SK-N-SH treated with all-trans-retinoic acid at 6 μM for 48 hours (cell line): Measurements from ENCODE around the gene REXO4.

ENCODE experiments used
- ATAC-seq: fragments of 200-7000 bp; cut with Tn5 transposase; 3 replicates; pipeline ENCODE4 v1.9.1; 2020; ENCODE audit warnings: mild to moderate bottlenecking, moderate library complexity
- ARNTL ChIP-seq: fragments of 450-650 bp; formaldehyde crosslinking; IDR thresholded peaks from 2 replicates; pipeline ENCODE4 v1.5.0; 2020; ENCODE audit warnings: low read depth, mild to moderate bottlenecking, moderate library complexity, borderline replicate concordance
- BACH2 ChIP-seq: fragments of 250-450 bp; sonication (Bioruptor Pico); IDR thresholded peaks from 2 replicates; pipeline ENCODE4 v1.9.0; 2021; ENCODE audit warnings: mild to moderate bottlenecking, borderline replicate concordance
- CSDC2 ChIP-seq: fragments of 250-450 bp; sonication (Bioruptor Pico); IDR thresholded peaks from 2 replicates; pipeline ENCODE4 v1.5.0; 2020; ENCODE audit warnings: mild to moderate bottlenecking, moderate library complexity
- ESRRG ChIP-seq: fragments of 250-450 bp; sonication (Bioruptor Pico); IDR thresholded peaks from 2 replicates; pipeline ENCODE4 v1.6.1; 2021; ENCODE audit warnings: mild to moderate bottlenecking
- ISL1 ChIP-seq: fragments of 250-450 bp; sonication (Bioruptor Pico); IDR thresholded peaks from 2 replicates; pipeline ENCODE4 v2.1.2; 2022; ENCODE audit warnings: mild to moderate bottlenecking, moderate library complexity
- OSR1 ChIP-seq: fragments of 250-450 bp; sonication (Bioruptor Pico); IDR thresholded peaks from 2 replicates; pipeline ENCODE4 v1.8.0; 2022; ENCODE audit warnings: moderate library complexity, mild to moderate bottlenecking, inconsistent platforms
- PATZ1 ChIP-seq: fragments of 250-450 bp; sonication (Bioruptor Pico); IDR thresholded peaks from 2 replicates; pipeline ENCODE4 v1.8.0; 2020; ENCODE audit warnings: mild to moderate bottlenecking, moderate library complexity, borderline replicate concordance
- PPARA ChIP-seq: fragments of 250-450 bp; sonication (Bioruptor Pico); IDR thresholded peaks from 2 replicates; pipeline ENCODE4 v1.5.0; 2020; ENCODE audit warnings: mild to moderate bottlenecking, borderline replicate concordance
- RARB ChIP-seq: fragments of 250-450 bp; sonication (Bioruptor Pico); IDR thresholded peaks from 2 replicates; pipeline ENCODE4 v1.8.0; 2021; ENCODE audit warnings: mild to moderate bottlenecking, moderate library complexity
- TCF4 ChIP-seq: fragments of 250-450 bp; sonication (Bioruptor Pico); IDR thresholded peaks from 2 replicates; pipeline ENCODE4 v1.8.0; 2021; ENCODE audit warnings: mild to moderate bottlenecking, moderate library complexity, borderline replicate concordance
- TOX ChIP-seq: fragments of 250-450 bp; sonication (Bioruptor Pico); IDR thresholded peaks from 2 replicates; pipeline ENCODE4 v1.8.0; 2021; ENCODE audit warnings: mild to moderate bottlenecking, moderate library complexity, borderline replicate concordance
- TSHZ2 ChIP-seq: fragments of 250-450 bp; sonication (Bioruptor Pico); IDR thresholded peaks from 2 replicates; pipeline ENCODE4 v1.5.0; 2020; ENCODE audit warnings: mild to moderate bottlenecking, moderate library complexity
- ZC3H10 ChIP-seq: fragments of 250-450 bp; sonication (Bioruptor Pico); IDR thresholded peaks from 2 replicates; pipeline ENCODE4 v1.5.1; 2021; ENCODE audit warnings: mild to moderate bottlenecking, moderate library complexity
- ZFP3 ChIP-seq: fragments of 250-450 bp; sonication (Bioruptor Pico); IDR thresholded peaks from 2 replicates; pipeline ENCODE4 v1.5.0; 2020; ENCODE audit warnings: mild to moderate bottlenecking, moderate library complexity
- ZNF565 ChIP-seq: fragments of 450-650 bp; formaldehyde crosslinking; conservative IDR thresholded peaks from 2 replicates; pipeline ENCODE4 v1.5.0; 2020; ENCODE audit warnings: low read depth, mild to moderate bottlenecking, moderate library complexity
- ZNF8 ChIP-seq: fragments of 450-650 bp; formaldehyde crosslinking; IDR thresholded peaks from 2 replicates; pipeline ENCODE4 v1.5.0; 2020; ENCODE audit warnings: mild to moderate bottlenecking, moderate library complexity
- TF ChIP-seq, protein P1 (sequence below): fragments of 250-450 bp; sonication (Bioruptor Pico); IDR thresholded peaks from 2 replicates; pipeline ENCODE4 v1.8.0; 2021; ENCODE audit warnings: low read depth, mild to moderate bottlenecking, moderate library complexity, borderline replicate concordance
- TF ChIP-seq, protein P2 (sequence below): fragments of 250-450 bp; sonication (Bioruptor Pico); IDR thresholded peaks from 2 replicates; pipeline ENCODE4 v1.5.1; 2020; ENCODE audit warnings: low read depth, mild to moderate bottlenecking, moderate library complexity

The REXO4 gene

GRCh38 chr9:133400292-133400691 lies 17.5 kb downstream of the REXO4 start:
- ATAC-seq: no peak; the same call in 2 of the 3 replicates
- no peak for TF ChIP-seq ARNTL (CRISPR knock-in tag)
- TF ChIP-seq ZC3H10 (CRISPR knock-in tag): no peak
- TF ChIP-seq PATZ1 (CRISPR knock-in tag): no peak
- no peak for TF ChIP-seq ZFP3 (CRISPR knock-in tag)
- TF ChIP-seq BACH2 (CRISPR knock-in tag): no peak
- no peak for TF ChIP-seq ISL1 (CRISPR knock-in tag)
- no peak for TF ChIP-seq RARB (CRISPR knock-in tag)
- TF ChIP-seq, protein P1, sequence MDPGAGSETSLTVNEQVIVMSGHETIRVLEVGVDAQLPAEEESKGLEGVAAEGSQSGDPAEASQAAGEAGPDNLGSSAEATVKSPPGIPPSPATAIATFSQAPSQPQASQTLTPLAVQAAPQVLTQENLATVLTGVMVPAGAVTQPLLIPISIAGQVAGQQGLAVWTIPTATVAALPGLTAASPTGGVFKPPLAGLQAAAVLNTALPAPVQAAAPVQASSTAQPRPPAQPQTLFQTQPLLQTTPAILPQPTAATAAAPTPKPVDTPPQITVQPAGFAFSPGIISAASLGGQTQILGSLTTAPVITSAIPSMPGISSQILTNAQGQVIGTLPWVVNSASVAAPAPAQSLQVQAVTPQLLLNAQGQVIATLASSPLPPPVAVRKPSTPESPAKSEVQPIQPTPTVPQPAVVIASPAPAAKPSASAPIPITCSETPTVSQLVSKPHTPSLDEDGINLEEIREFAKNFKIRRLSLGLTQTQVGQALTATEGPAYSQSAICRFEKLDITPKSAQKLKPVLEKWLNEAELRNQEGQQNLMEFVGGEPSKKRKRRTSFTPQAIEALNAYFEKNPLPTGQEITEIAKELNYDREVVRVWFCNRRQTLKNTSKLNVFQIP (CRISPR knock-in tag): no peak
- no peak for TF ChIP-seq TOX (CRISPR knock-in tag)
- TF ChIP-seq TCF4: no peak
- TF ChIP-seq ESRRG (CRISPR knock-in tag): no peak
- no peak for TF ChIP-seq PPARA
- no peak for TF ChIP-seq CSDC2 (CRISPR knock-in tag)

DNA sequence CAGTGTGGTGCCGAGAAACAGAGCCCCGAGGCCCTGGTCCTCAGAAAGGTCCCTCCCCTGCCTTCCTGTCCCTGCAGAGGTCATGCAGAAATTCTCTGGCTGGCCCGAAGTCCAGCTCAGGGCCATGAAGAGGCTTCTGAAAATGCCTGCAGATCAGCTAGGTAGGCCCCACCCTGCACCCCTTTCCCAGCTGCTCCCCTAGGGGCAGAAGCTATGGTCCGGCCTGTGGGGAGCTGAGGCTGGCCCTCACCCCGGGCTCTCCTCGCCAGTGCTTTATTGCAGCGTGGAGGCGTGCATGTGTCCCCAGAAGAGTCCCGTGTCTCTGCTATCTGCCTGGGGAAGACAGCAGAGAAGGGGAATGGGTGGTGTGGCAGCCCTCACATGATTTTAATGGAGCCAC lies 19.9 kb downstream of the REXO4 start:
- no peak; the same call in 2 of the 3 replicates for ATAC-seq

More for the DNA sequence above, 19.9 kb downstream of the REXO4 start:
- TF ChIP-seq ZNF8 (CRISPR knock-in tag) (no peak), PPARA (no peak), TSHZ2 (CRISPR knock-in tag) (no peak), ZC3H10 (CRISPR knock-in tag) (no peak), TOX (CRISPR knock-in tag) (no peak), PATZ1 (CRISPR knock-in tag) (no peak), OSR1 (no peak), ZNF565 (CRISPR knock-in tag) (no peak)
- TF ChIP-seq, protein P1 (CRISPR knock-in tag): no peak
- TF ChIP-seq, protein P2, sequence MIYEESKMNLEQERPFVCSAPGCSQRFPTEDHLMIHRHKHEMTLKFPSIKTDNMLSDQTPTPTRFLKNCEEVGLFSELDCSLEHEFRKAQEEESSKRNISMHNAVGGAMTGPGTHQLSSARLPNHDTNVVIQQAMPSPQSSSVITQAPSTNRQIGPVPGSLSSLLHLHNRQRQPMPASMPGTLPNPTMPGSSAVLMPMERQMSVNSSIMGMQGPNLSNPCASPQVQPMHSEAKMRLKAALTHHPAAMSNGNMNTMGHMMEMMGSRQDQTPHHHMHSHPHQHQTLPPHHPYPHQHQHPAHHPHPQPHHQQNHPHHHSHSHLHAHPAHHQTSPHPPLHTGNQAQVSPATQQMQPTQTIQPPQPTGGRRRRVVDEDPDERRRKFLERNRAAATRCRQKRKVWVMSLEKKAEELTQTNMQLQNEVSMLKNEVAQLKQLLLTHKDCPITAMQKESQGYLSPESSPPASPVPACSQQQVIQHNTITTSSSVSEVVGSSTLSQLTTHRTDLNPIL (CRISPR knock-in tag): no peak
